ENCODE results near the gene MAP7D2.

Gene MAP7D2

DNA sequence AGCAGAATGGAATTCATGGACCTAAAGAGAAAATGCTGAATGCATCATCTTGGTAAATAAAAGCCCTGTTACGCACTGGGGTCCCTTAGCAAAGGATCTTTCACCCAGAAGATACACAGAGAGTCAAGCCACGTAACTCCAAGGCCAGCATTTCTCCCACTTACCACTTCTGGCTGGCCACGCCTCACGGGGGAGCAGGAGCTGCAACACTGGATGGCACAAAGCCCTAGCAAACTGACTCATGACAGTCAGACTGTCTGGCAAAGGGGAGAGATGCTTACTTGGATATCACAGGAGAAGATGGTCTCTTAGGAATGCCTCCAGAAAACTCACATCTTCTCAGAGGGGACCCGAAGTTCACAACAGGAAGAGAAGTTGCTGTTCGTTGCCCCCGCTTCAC, 74.5 kb downstream of the MAP7D2 start:
- DNase-seq, result no peak
- H3K9me3 ChIP-seq, result no peaks in the 10 kb centered on the region
- no peaks in the 10 kb centered on the region for H3K36me3 ChIP-seq
- no peaks in the 10 kb centered on the region for H3K4me1 ChIP-seq
- H3K27me3 ChIP-seq, result no peaks in the 10 kb centered on the region
- TF ChIP-seq, protein P1, sequence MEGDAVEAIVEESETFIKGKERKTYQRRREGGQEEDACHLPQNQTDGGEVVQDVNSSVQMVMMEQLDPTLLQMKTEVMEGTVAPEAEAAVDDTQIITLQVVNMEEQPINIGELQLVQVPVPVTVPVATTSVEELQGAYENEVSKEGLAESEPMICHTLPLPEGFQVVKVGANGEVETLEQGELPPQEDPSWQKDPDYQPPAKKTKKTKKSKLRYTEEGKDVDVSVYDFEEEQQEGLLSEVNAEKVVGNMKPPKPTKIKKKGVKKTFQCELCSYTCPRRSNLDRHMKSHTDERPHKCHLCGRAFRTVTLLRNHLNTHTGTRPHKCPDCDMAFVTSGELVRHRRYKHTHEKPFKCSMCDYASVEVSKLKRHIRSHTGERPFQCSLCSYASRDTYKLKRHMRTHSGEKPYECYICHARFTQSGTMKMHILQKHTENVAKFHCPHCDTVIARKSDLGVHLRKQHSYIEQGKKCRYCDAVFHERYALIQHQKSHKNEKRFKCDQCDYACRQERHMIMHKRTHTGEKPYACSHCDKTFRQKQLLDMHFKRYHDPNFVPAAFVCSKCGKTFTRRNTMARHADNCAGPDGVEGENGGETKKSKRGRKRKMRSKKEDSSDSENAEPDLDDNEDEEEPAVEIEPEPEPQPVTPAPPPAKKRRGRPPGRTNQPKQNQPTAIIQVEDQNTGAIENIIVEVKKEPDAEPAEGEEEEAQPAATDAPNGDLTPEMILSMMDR (IDR thresholded peaks at IDR 0.05; ENCODE audit: low read depth, low read length), result no peak
- no peak overlapping the region for H3K4me3 ChIP-seq (ENCODE audit: low read depth, low read length)

GRCh38 chrX:20038966-20039365, 77.7 kb downstream of the MAP7D2 start:
- DNase-seq, result no peak
- no peaks in the 10 kb centered on the region for H3K36me3 ChIP-seq
- no peaks in the 10 kb centered on the region for H3K4me1 ChIP-seq
- H3K9me3 ChIP-seq, result no peaks in the 10 kb centered on the region
- no peak overlapping the region for H3K4me3 ChIP-seq (ENCODE audit: low read depth, low read length)
- H3K27me3 ChIP-seq, result no peaks in the 10 kb centered on the region
- TF ChIP-seq, protein P1 (IDR thresholded peaks at IDR 0.05; ENCODE audit: low read depth, low read length), result no peak

- TF ChIP-seq, protein P1 (IDR thresholded peaks at IDR 0.05; ENCODE audit: low read depth, low read length), result no peak
- Histone ChIP-seq H3K36me3 (no peaks in the 10 kb centered on the region), H3K4me1 (no peaks in the 10 kb centered on the region), H3K9me3 (no peaks in the 10 kb centered on the region), H3K4me3 (ENCODE audit: low read depth, low read length) (no peak overlapping the region), H3K27me3 (no peaks in the 10 kb centered on the region)
- no peak for DNase-seq
Measured at GRCh38 chrX:20037186-20037585, 79.5 kb downstream of the MAP7D2 start.

DNA sequence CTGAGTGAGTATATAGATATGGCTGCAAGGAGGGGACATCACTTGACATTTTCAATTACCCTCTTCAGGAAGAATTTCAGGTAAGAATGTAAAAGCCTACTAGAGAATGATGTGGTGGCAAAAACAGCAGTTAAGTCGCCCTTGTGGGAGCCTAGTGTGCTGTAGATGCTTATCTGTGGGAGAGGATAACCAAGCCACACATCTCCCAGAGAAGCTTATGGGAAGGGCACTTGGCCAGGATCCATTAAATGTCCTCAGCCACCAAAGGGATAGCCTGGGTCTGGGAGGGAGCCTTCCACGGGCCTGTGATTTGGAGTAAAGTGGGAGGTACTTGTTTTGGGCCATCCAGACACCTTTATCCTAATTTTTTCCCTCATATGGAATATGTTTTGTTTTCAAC, 84.5 kb downstream of the MAP7D2 start:
- DNase-seq, result peak; percentile 4
- no peaks in the 10 kb centered on the region for H3K9me3 ChIP-seq
- H3K4me1 ChIP-seq, result no peaks in the 10 kb centered on the region
- no peaks in the 10 kb centered on the region for H3K36me3 ChIP-seq
- TF ChIP-seq, protein P1 (IDR thresholded peaks at IDR 0.05; ENCODE audit: low read depth, low read length), result no peak
- H3K4me3 ChIP-seq (ENCODE audit: low read depth, low read length), result no peak overlapping the region
- no peaks in the 10 kb centered on the region for H3K27me3 ChIP-seq

DNA sequence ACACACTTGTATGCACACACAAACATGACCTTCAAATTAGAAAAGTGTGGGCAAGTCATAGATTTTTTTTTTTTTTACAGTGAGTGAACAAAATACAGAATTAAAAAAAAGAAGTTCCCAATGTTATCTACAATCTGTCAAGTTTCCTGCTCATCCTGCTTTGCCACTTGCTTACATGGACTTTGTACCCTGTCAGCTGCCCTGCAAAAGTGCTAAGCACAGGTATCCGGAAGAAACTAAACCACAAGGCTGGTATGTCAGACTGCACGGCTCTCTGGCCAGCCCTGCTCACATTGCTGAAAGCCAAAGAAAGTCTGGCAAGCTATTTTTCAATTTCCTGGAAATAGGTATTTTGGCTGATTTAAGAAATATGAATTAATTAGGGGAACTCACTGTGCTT, 87.0 kb downstream of the MAP7D2 start:
- no peak for DNase-seq
- Histone ChIP-seq H3K9me3 (no peaks in the 10 kb centered on the region), H3K4me3 (ENCODE audit: low read depth, low read length) (no peak overlapping the region), H3K27me3 (no peaks in the 10 kb centered on the region), H3K4me1 (no peaks in the 10 kb centered on the region), H3K36me3 (no peaks in the 10 kb centered on the region)
- TF ChIP-seq, protein P1 (IDR thresholded peaks at IDR 0.05; ENCODE audit: low read depth, low read length), result no peak

DNA sequence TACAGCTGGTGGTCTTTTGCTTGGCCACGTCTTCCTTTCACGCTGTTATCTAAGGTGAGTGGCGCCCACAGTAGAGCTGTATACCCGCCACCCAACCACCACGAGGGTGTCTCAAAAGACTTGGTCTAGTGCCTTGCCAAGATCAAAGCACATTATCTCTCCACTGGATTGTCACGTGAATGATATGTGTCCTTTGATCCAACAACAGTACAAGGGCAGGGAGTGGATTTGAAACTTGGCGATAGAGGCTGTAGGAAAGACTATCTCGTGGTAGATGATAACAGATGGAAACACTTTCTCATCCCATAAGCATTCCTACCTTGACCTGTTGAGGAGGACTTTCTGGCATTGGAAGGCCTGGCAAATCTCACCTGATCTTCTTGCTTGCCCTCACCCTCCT, 88.1 kb downstream of the MAP7D2 start:
- H3K4me3 ChIP-seq (ENCODE audit: low read depth, low read length), result no peak overlapping the region
- no peak for DNase-seq
- TF ChIP-seq, protein P1 (IDR thresholded peaks at IDR 0.05; ENCODE audit: low read depth, low read length), result no peak
- no peaks in the 10 kb centered on the region for H3K4me1 ChIP-seq
- H3K9me3 ChIP-seq, result no peaks in the 10 kb centered on the region
- no peaks in the 10 kb centered on the region for H3K27me3 ChIP-seq
- no peaks in the 10 kb centered on the region for H3K36me3 ChIP-seq

Data from BE2C (cell line).